SU-DHL-6 (cell line): ENCODE results near the gene CDKAL1.

Experiments used
- CTCF ChIP-seq: fragments of 200-600 bp; sonication (generic); IDR thresholded peaks from one replicate; pipeline ENCODE4 v1.5.1; 2017; ENCODE audit warnings: antibody characterized with exemption, mild to moderate bottlenecking, low read length, moderate library complexity; ENCODE audit not compliant: insufficient read depth, poor library complexity, severe bottlenecking
- EZH2phosphoT487 ChIP-seq: fragments of 200-600 bp; sonication (generic), shearing (Covaris generic); conservative IDR thresholded peaks from 2 replicates; pipeline ENCODE4 v1.6.1; 2018; ENCODE audit warnings: mild to moderate bottlenecking, antibody characterized with exemption, low read length, moderate library complexity, mixed read lengths

DNA sequence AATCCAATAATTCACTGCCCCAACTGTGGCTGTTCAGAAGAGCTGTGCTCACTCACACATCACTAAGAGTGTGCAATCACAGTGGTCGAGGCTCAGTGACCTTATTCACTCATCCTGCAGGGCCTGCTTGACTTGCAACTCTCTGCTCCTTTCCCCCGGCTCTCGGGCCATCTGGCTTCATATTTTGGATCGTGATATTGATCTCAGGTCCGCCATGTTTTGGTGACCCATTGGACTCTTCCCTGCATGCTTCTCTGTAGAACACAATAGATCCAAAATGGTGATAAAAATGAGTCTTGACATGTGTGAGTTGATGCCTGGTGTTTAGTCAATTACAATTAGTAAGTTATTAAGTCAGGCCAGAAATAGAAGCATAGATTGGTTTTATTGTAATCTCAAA is 745.4 kb downstream of the CDKAL1 start:
- TF ChIP-seq EZH2phosphoT487 (no peak), CTCF (no peak)
